Globus pallidus (tissue), 1 donor: ENCODE measurements around the gene STING1.
"Not testable (repeated sequence)": the region's sequence is repeated elsewhere in the genome, so short reads cannot be mapped to it uniquely, and the experiment has no call there.

Experiments used
- DNase-seq: peaks from one replicate; pipeline ENCODE4 v3.0.0-alpha.2; 2015; ENCODE audit warnings: low spot score

The STING1 gene

GRCh38 chr5:139482050-139482889, at the start of gene STING1:
STING1 (minus strand) TSS chr5:139482758; CDS start chr5:139481704, 1,054 bp downstream.
- DNase-seq = peak; percentile 51

- DNase-seq = no peak
Observed at GRCh38 chr5:139531772-139532169, 49.2 kb upstream of the STING1 start.

GRCh38 chr5:139530079-139530478, 47.5 kb upstream of the STING1 start:
- not testable (repeated sequence) for DNase-seq

- DNase-seq = not testable (repeated sequence)
Observed at GRCh38 chr5:139528695-139529094, 46.1 kb upstream of the STING1 start.

- DNase-seq = not testable (repeated sequence)
Observed at GRCh38 chr5:139527896-139528467, 45.4 kb upstream of the STING1 start.

GRCh38 chr5:139527090-139527470, 44.5 kb upstream of the STING1 start:
- DNase-seq = not testable (repeated sequence)

- not testable (repeated sequence) for DNase-seq
Observed at GRCh38 chr5:139526309-139527089, 43.9 kb upstream of the STING1 start.

- not testable (repeated sequence) for DNase-seq
Observed at GRCh38 chr5:139525586-139526308, 43.2 kb upstream of the STING1 start.

- no peak for DNase-seq
Observed at GRCh38 chr5:139524940-139525585, 42.5 kb upstream of the STING1 start.

- DNase-seq = no peak
Observed at GRCh38 chr5:139524446-139524845, 41.9 kb upstream of the STING1 start.

GRCh38 chr5:139523635-139524445, 41.3 kb upstream of the STING1 start:
- no peak for DNase-seq

- peak; percentile 88 for DNase-seq
Observed at GRCh38 chr5:139517683-139518564, 35.4 kb upstream of the STING1 start.

- DNase-seq = no peak
Observed at GRCh38 chr5:139514486-139514856, 31.9 kb upstream of the STING1 start.

- no peak for DNase-seq
Observed at GRCh38 chr5:139513852-139514485, 31.4 kb upstream of the STING1 start.

- peak; percentile 70 for DNase-seq
Observed at GRCh38 chr5:139513434-139513833, 30.9 kb upstream of the STING1 start.

- no peak for DNase-seq
Observed at GRCh38 chr5:139512786-139513390, 30.3 kb upstream of the STING1 start.

GRCh38 chr5:139504722-139505121, 22.2 kb upstream of the STING1 start:
- DNase-seq = not testable (repeated sequence)

- DNase-seq = not testable (repeated sequence)
Observed at GRCh38 chr5:139503879-139504278, 21.3 kb upstream of the STING1 start.
